ENCODE data around the gene MAPK4. TPM values are rescaled to one million over a fixed set of nuclear protein-coding genes. Genes with fewer than 3 reads are reported as not detected.

The MAPK4 gene
- total RNA-seq, 1 donor from 2014 or later = 0.11 TPM

DNA sequence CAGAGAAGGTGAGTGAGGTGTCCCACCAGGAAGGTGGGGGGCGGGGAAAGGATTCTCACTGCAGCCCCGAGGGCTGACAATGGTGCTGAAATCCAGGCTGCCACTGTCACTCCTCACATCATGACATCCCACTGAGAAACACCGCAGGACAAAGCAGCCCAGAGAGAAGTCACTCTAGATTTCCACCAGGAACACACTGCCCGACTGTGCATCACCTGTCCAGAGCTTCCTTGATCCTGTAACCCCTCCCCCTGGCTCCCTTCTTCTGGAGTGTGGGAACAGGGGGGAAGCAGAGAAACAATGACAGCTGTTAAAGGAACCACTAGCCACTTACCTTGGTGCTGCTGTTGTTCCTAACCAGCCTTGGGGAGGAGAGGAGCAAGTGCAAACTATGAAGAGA, 190.1 kb downstream of the MAPK4 start:
- H3K27me3 ChIP-seq (ENCODE audit: insufficient read depth, low read length) = no peaks in the 10 kb centered on the region
- no peak overlapping the region for H3K27ac Mint-ChIP-seq (ENCODE audit: unreplicated experiment)
- H3K36me3 Mint-ChIP-seq (ENCODE audit: low read depth, unreplicated experiment) = no peaks in the 10 kb centered on the region
- peaks cover 8% of the 10 kb centered on the region for H3K4me1 Mint-ChIP-seq (ENCODE audit: low read depth, unreplicated experiment)
- H3K36me3 ChIP-seq (ENCODE audit: insufficient read depth, low read length) = no peaks in the 10 kb centered on the region
- H3K4me1 ChIP-seq (ENCODE audit: insufficient read depth, low read length) = no peaks in the 10 kb centered on the region
- DNase-seq (ENCODE audit: low read depth) (no peak), FAIRE-seq (no peak)
- no peak overlapping the region for H3K27ac ChIP-seq (ENCODE audit: low read depth, low read length)
- no peak overlapping the region for H3K4me3 ChIP-seq (ENCODE audit: insufficient read depth, low read depth, low read length)
- H3K27me3 Mint-ChIP-seq (ENCODE audit: low read depth, unreplicated experiment) = peaks cover 11% of the 10 kb centered on the region
- H3K9ac ChIP-seq (ENCODE audit: low read length) = no peak overlapping the region
- H2AFZ ChIP-seq (ENCODE audit: low read depth, low read length) = no peak overlapping the region
- H3K9me3 Mint-ChIP-seq (ENCODE audit: unreplicated experiment) = peaks cover 7% of the 10 kb centered on the region
- no peaks in the 10 kb centered on the region for H4K20me1 ChIP-seq (ENCODE audit: insufficient read depth, low read length)
- no peaks in the 10 kb centered on the region for H3K79me2 ChIP-seq (ENCODE audit: insufficient read depth, low read length)
- no peaks in the 10 kb centered on the region for H3K9me3 ChIP-seq (ENCODE audit: insufficient read depth, low read depth, low read length)
- H3K4me3 Mint-ChIP-seq (ENCODE audit: unreplicated experiment) = no peak overlapping the region
- TF ChIP-seq, protein P1, sequence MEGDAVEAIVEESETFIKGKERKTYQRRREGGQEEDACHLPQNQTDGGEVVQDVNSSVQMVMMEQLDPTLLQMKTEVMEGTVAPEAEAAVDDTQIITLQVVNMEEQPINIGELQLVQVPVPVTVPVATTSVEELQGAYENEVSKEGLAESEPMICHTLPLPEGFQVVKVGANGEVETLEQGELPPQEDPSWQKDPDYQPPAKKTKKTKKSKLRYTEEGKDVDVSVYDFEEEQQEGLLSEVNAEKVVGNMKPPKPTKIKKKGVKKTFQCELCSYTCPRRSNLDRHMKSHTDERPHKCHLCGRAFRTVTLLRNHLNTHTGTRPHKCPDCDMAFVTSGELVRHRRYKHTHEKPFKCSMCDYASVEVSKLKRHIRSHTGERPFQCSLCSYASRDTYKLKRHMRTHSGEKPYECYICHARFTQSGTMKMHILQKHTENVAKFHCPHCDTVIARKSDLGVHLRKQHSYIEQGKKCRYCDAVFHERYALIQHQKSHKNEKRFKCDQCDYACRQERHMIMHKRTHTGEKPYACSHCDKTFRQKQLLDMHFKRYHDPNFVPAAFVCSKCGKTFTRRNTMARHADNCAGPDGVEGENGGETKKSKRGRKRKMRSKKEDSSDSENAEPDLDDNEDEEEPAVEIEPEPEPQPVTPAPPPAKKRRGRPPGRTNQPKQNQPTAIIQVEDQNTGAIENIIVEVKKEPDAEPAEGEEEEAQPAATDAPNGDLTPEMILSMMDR (IDR thresholded peaks at IDR 0.05; ENCODE audit: insufficient read depth, low read depth, low read length) = no peak
- no peak for TF ChIP-seq EZH2 (IDR thresholded peaks at IDR 0.05; ENCODE audit: insufficient read depth, low read length)
- H3K4me2 ChIP-seq (ENCODE audit: low read length) = no peak overlapping the region

DNA sequence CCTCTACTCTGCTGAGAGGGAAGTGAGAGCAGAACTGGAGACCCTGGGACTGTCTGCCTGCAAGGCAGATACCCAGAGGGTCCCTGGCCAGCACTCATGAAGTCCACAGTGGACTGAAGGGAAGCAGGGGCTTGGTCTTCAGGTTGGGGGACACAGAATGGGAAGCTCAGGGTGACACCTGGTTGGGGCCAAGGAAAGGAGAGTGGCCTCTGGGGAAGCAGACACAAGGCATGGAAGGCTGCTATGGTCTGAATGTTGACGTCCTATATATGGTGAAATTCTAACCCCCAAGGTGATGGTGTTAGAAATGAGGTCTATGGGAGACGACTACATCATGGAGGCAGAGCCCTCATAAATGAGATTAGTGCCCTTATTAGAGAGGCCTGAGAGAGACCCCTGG, 190.7 kb downstream of the MAPK4 start:
- H3K36me3 Mint-ChIP-seq (ENCODE audit: low read depth, unreplicated experiment) = no peaks in the 10 kb centered on the region

DNA sequence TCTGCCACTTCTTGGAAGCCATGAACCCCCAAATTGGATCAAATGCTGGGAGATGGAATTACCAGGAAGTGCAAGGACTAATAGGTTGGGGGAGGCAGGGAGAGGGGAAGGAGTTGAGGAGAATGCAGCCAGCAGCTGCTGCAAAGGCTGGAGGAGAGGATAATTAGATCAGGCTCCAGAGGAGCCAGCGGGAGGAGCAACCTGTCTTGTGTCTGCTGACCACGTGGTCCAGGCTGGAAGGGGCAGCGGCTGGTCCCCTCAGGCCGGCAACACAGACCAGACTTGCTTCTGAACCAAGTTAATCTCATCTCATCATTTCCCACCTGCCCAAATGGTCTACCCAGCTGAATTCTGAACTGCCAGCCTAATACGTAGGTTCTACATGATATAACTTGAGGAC, 191.6 kb downstream of the MAPK4 start:
- no peak overlapping the region for H3K4me2 ChIP-seq (ENCODE audit: low read length)
- no peak overlapping the region for H3K9ac ChIP-seq (ENCODE audit: low read length)
- no peak overlapping the region for H3K27ac ChIP-seq (ENCODE audit: low read depth, low read length)
- TF ChIP-seq, protein P1 (IDR thresholded peaks at IDR 0.05; ENCODE audit: insufficient read depth, low read depth, low read length) = no peak
- TF ChIP-seq EZH2 (IDR thresholded peaks at IDR 0.05; ENCODE audit: insufficient read depth, low read length) = no peak
- no peaks in the 10 kb centered on the region for H4K20me1 ChIP-seq (ENCODE audit: insufficient read depth, low read length)
- no peak overlapping the region for H2AFZ ChIP-seq (ENCODE audit: low read depth, low read length)
- no peaks in the 10 kb centered on the region for H3K27me3 ChIP-seq (ENCODE audit: insufficient read depth, low read length)
- no peaks in the 10 kb centered on the region for H3K36me3 ChIP-seq (ENCODE audit: insufficient read depth, low read length)
- Mint-ChIP-seq H3K27me3 (ENCODE audit: low read depth, unreplicated experiment) (peaks cover 11% of the 10 kb centered on the region), H3K36me3 (ENCODE audit: low read depth, unreplicated experiment) (no peaks in the 10 kb centered on the region), H3K9me3 (ENCODE audit: unreplicated experiment) (peaks cover 7% of the 10 kb centered on the region), H3K4me1 (ENCODE audit: low read depth, unreplicated experiment) (peaks cover 8% of the 10 kb centered on the region), H3K27ac (ENCODE audit: unreplicated experiment) (no peak overlapping the region), H3K4me3 (ENCODE audit: unreplicated experiment) (no peak overlapping the region)
- H3K4me3 ChIP-seq (ENCODE audit: insufficient read depth, low read depth, low read length) = no peak overlapping the region
- H3K4me1 ChIP-seq (ENCODE audit: insufficient read depth, low read length) = no peaks in the 10 kb centered on the region
- no peaks in the 10 kb centered on the region for H3K79me2 ChIP-seq (ENCODE audit: insufficient read depth, low read length)
- DNase-seq (ENCODE audit: low read depth) (no peak), FAIRE-seq (no peak)
- no peaks in the 10 kb centered on the region for H3K9me3 ChIP-seq (ENCODE audit: insufficient read depth, low read depth, low read length)

More for the DNA sequence above, 190.7 kb downstream of the MAPK4 start:
- Histone ChIP-seq H3K79me2 (ENCODE audit: insufficient read depth, low read length) (no peaks in the 10 kb centered on the region), H3K36me3 (ENCODE audit: insufficient read depth, low read length) (no peaks in the 10 kb centered on the region), H4K20me1 (ENCODE audit: insufficient read depth, low read length) (no peaks in the 10 kb centered on the region), H2AFZ (ENCODE audit: low read depth, low read length) (no peak overlapping the region), H3K27me3 (ENCODE audit: insufficient read depth, low read length) (no peaks in the 10 kb centered on the region), H3K27ac (ENCODE audit: low read depth, low read length) (no peak overlapping the region), H3K9me3 (ENCODE audit: insufficient read depth, low read depth, low read length) (no peaks in the 10 kb centered on the region), H3K4me1 (ENCODE audit: insufficient read depth, low read length) (no peaks in the 10 kb centered on the region), H3K4me3 (ENCODE audit: insufficient read depth, low read depth, low read length) (no peak overlapping the region), H3K9ac (ENCODE audit: low read length) (no peak overlapping the region), H3K4me2 (ENCODE audit: low read length) (no peak overlapping the region)
- FAIRE-seq = no peak
- H3K27me3 Mint-ChIP-seq (ENCODE audit: low read depth, unreplicated experiment) = peaks cover 11% of the 10 kb centered on the region
- H3K9me3 Mint-ChIP-seq (ENCODE audit: unreplicated experiment) = peaks cover 7% of the 10 kb centered on the region
- TF ChIP-seq, protein P1 (IDR thresholded peaks at IDR 0.05; ENCODE audit: insufficient read depth, low read depth, low read length) = no peak
- TF ChIP-seq EZH2 (IDR thresholded peaks at IDR 0.05; ENCODE audit: insufficient read depth, low read length) = no peak
- H3K27ac Mint-ChIP-seq (ENCODE audit: unreplicated experiment) = no peak overlapping the region
- no peak overlapping the region for H3K4me3 Mint-ChIP-seq (ENCODE audit: unreplicated experiment)
- peaks cover 8% of the 10 kb centered on the region for H3K4me1 Mint-ChIP-seq (ENCODE audit: low read depth, unreplicated experiment)
- no peak for DNase-seq (ENCODE audit: low read depth)
